ENCODE measurements around the gene HMG20A.

The HMG20A gene

GRCh38 chr15:77510066-77511057, 89.7 kb downstream of the HMG20A start:
- no peak overlapping the region for H3K27ac ChIP-seq
- no peak for DNase-seq (ENCODE audit: low read depth, low spot score)

- no peak overlapping the region for H3K27ac ChIP-seq
- no peak for DNase-seq (ENCODE audit: low read depth, low spot score)
These were observed 91.2 kb downstream of the HMG20A start for GRCh38 chr15:77511869-77512268.

DNA sequence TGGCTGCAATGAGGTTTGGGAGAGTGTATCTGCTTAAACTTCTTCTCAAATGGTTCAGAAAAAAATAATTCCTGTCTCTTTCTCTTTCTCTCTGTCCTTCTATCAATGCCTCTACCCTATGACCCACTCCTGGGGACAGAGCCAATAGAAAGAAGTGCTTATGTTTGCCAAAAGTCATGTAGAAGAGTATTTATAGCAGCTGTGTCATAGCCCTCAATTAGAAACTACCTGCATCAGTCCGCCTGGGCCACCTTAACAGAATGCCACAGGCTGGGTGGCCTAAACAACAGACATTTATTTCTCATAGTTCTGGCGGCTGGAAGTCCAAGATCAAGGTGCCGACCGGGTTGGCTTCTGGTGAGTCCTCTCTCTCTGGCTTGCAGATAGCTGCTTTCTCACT, 92.5 kb downstream of the HMG20A start:
- no peak for DNase-seq (ENCODE audit: low read depth, low spot score)
- no peak overlapping the region for H3K27ac ChIP-seq

GRCh38 chr15:77514641-77515402, 94.1 kb downstream of the HMG20A start:
- H3K27ac ChIP-seq, result no peak overlapping the region
- DNase-seq (ENCODE audit: low read depth, low spot score), result no peak

DNA sequence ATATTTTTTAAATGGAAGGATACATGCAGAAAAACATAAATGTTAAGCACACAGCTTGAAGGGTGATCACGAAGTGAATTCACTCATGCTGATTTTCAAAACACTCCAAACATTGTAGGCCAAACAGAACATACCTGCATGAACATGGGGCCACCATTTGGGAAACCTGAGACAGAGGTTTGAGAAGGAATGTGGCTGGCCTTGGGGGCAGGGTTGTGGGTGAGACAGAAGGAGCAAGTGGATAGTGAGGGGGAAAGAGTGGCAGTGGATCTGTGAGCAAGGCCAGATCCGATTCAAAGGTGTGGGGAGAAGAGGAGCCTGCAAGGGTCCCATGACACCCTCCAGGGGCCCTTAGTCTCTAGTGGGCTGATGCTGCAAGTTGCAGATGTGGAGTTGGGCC, 94.9 kb downstream of the HMG20A start:
- no peak overlapping the region for H3K27ac ChIP-seq
- no peak for DNase-seq (ENCODE audit: low read depth, low spot score)

- no peak for DNase-seq (ENCODE audit: low read depth, low spot score)
- H3K27ac ChIP-seq, result no peak overlapping the region
These were observed 95.4 kb downstream of the HMG20A start for GRCh38 chr15:77516076-77516475.

DNA sequence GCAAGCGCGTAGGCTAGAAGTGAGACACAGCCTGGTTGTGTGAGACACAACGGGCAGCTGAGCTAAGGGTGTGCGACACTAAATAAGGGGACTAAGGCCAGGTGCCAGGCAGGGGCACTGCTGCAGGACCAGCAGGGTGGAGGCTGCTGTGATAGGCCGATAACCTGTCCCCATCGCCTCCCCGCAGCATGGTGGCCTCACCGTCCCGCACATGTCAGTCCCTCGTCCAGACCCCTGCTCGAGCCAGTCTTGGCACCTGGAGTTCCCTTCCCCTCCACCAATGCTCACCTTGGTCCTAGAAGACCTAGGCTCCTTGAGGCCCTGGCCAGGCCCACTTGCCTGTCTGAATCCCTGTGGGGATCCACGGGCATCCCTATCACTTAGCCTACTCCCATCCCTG, 96.1 kb downstream of the HMG20A start:
- no peak overlapping the region for H3K27ac ChIP-seq
- DNase-seq (ENCODE audit: low read depth, low spot score), result no peak

DNA sequence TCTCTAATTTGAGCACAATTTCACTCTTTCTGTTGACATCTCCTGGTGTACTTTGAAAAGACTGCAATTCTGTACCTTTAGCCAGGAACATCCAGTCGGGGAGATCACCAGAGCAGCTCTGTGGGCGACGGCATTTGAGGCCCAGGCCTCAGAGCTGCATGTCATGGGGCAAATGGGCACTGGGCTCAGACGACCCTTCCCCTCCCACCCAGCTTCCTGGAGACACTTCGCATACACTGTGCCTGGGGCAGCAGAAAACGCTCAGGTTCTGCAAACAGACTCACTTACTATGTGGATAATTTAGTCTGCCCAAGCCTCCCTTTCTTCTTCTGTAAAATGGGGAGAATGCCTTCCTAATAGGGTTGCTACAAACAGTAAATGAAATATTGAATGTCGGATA, 96.9 kb downstream of the HMG20A start:
- no peak for DNase-seq (ENCODE audit: low read depth, low spot score)

GRCh38 chr15:77518458-77518857, 97.8 kb downstream of the HMG20A start:
- H3K27ac ChIP-seq, result no peak overlapping the region
- DNase-seq (ENCODE audit: low read depth, low spot score), result no peak

More for the DNA sequence above, 96.9 kb downstream of the HMG20A start:
- no peak overlapping the region for H3K27ac ChIP-seq

DNA sequence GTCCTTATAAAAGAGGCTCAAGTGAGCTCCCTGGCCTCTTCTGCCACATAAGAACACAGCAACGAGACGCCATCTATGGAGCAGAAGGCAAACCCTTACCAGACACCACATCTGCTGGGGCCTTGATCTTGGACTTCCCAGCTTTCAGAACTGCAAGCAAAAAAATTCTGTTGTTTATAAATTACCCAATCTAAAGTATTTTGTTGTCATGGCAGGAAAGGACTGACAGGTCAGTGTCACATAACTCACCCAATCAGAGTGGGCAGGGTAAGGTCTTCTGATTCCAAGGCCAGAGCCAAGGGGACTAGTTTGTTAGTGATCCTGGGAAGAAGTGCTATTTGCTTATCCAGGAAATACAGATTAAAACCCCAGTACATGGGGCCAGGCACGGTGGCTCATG, 98.9 kb downstream of the HMG20A start:
- no peak for DNase-seq (ENCODE audit: low read depth, low spot score)
- no peak overlapping the region for H3K27ac ChIP-seq

- no peak overlapping the region for H3K27ac ChIP-seq
- DNase-seq (ENCODE audit: low read depth, low spot score), result no peak
These were observed 100.5 kb downstream of the HMG20A start for GRCh38 chr15:77521206-77521605.

GRCh38 chr15:77525400-77525811, 104.7 kb downstream of the HMG20A start:
- H3K27ac ChIP-seq, result no peak overlapping the region
- DNase-seq (ENCODE audit: low read depth, low spot score), result no peak

DNA sequence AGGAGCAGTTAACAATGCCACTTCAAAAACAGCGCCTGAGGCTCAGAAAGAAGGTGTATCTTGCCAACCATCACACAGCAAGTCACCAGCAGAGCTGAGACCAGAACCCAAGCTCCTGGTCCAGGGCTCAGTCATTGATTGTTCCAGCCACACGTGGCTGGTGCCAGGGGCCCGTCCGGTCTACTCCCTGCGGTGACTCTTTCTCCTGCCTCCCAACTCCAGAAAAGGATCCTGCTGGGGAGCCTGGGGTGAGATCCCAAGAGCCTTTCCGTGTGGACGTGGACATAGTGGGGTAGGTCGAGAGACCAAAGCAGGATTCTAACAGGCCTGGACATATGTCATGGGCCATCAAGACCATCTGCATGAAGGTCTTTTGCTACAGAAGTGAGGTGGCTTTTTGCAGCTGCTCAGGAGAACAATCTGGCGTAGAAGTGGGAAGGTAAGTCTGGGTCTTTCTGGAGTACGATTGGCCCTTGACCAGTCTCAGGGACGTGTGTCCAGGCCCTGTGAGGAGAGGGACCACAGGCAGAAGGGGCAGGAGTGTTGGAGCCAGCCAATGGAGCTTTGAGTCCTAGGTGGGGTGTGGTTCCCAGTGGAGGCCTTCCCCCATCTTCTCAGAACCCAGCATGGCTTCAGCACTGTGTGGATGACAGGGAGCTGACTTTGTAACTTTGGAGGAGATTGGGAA, 105.4 kb downstream of the HMG20A start:
- H3K27ac ChIP-seq, result no peak overlapping the region
- DNase-seq (ENCODE audit: low read depth, low spot score), result no peak

DNA sequence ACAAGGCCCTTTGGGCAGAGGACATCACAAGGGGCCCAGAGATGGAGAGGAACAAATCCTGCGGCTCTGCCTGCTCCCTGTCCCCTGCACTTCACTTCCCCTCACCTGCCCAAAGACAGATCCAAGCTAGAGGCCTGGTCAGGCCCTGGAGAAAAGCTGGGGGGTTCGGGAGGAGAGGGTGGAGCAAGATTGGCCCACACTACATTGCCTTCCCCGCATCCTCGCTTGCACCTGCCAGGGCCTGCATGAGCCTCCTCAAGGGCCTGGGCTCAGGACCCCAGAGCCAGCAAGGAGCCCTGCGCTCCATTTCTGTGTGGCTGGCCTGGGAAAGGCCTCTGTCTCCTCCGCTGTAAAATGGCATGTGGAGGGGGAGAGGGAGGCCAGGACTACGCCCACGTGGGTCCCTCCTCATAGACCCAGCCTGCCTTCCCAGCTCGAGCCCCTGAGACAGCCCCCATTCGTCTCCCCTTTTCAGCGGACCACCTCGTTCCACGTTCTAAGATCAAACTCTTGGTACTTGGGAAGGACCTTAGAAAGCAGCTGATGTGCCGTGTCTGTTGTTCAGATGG, 106.0 kb downstream of the HMG20A start:
- DNase-seq (ENCODE audit: low read depth, low spot score), result no peak
- H3K27ac ChIP-seq, result no peak overlapping the region

- H3K27ac ChIP-seq, result no peak overlapping the region
- DNase-seq (ENCODE audit: low read depth, low spot score), result no peak
These were observed 106.6 kb downstream of the HMG20A start for GRCh38 chr15:77527164-77527778.

GRCh38 chr15:77527831-77528231, 107.1 kb downstream of the HMG20A start:
- no peak overlapping the region for H3K27ac ChIP-seq
- DNase-seq (ENCODE audit: low read depth, low spot score), result no peak

DNA sequence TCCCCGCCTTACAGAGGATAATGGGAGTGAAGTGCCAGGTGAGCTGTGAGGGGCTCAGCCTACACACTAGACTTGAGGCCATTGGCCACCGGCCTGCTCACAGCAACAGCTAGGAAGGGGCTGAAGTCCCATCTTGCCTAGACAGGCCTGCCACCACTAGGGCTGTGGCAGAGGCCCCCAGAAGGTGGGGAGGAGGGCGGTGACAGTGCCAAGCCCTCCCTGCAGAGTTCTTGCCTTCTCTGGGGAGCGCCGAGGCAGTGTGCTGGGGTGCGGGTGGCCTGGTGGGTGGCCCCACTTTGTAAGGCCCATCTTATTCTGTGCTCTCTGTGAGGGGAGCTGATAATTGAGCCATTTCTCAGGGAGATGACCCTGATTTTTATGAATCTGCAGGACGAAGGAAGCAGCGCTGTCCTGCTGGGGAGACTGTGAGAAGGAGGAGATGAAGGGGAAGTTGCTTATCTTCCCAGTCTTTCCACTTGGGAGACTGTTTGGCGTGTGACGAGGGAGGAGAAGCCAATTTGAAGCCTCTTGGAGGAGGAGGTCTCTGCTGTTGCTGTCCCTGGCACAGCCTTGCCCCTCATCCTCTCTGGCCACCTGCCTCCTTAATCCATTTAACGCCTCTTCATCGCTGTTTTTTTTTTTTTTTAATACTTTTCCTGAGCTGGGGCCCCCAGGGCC, 107.7 kb downstream of the HMG20A start:
- DNase-seq (ENCODE audit: low read depth, low spot score), result no peak
- no peak overlapping the region for H3K27ac ChIP-seq

- no peak overlapping the region for H3K27ac ChIP-seq
- no peak for DNase-seq (ENCODE audit: low read depth, low spot score)
These were observed 108.3 kb downstream of the HMG20A start for GRCh38 chr15:77528968-77529319.

GRCh38 chr15:77529394-77530159, 108.9 kb downstream of the HMG20A start:
- H3K27ac ChIP-seq, result no peak overlapping the region
- no peak for DNase-seq (ENCODE audit: low read depth, low spot score)

Data from epithelial cell of prostate (primary cell).